Activated gamma-delta T cell treated with Interleukin-2 at 50 U/mL for 16 hours (primary cell): ENCODE data around the gene PCNT.
"Not testable (repeated sequence)": the region's sequence is repeated elsewhere in the genome, so short reads cannot be mapped to it uniquely, and the experiment has no call there.

Experiments used
- DNase-seq: peaks from one replicate; pipeline ENCODE4 v3.0.0-alpha.2; 2020

Gene PCNT

GRCh38 chr21:46388896-46389295 is 64.9 kb downstream of the PCNT start:
- no peak for DNase-seq

- no peak for DNase-seq
Observed at GRCh38 chr21:46390603-46391545, 66.9 kb downstream of the PCNT start.

DNA sequence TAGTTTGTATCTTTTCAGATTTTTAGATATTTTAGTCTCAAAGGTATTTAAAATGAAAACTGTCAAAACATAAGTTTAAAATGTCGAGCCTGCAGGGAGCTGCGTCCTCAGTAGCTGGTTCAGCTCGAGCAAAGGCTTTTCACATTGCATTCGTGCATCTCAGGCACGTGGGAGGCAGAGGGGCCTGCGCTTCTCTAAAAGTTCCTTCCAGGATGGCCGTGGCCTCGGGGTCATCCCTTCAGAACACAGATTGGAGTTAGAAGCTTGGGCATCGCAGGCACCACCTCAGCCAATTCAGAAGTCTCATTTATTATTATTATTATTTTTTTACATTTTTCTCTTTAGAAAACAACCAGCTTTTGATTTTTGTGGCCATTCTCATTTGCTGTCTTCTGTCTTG is 67.8 kb downstream of the PCNT start:
- no peak for DNase-seq

- DNase-seq: no peak
Observed at GRCh38 chr21:46392921-46393320, 69.0 kb downstream of the PCNT start.

DNA sequence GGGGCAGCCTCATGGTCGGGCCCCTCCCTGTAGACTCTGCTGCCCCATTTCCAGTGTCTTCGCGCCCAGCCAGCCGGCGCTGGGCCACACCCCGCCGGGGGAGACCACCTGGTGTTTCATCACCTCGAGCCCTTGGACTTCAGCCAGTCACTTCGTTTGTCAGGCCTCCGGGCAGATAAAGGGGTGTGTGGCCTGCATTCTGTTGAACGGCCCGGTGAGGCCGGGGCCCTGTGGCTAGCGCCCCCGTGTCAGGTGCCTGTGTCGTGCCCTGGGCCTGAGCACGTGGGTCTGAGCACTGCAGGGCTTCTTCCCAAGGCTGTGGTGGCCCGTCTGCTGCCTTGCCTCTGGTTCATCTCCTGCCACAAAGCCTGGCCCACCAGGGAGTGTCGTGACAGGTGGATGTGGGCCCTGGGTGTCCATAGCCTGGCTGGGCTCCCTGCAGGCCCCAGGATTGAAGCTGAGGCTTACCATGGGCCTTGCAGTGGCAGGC is 69.5 kb downstream of the PCNT start:
- DNase-seq: no peak

DNA sequence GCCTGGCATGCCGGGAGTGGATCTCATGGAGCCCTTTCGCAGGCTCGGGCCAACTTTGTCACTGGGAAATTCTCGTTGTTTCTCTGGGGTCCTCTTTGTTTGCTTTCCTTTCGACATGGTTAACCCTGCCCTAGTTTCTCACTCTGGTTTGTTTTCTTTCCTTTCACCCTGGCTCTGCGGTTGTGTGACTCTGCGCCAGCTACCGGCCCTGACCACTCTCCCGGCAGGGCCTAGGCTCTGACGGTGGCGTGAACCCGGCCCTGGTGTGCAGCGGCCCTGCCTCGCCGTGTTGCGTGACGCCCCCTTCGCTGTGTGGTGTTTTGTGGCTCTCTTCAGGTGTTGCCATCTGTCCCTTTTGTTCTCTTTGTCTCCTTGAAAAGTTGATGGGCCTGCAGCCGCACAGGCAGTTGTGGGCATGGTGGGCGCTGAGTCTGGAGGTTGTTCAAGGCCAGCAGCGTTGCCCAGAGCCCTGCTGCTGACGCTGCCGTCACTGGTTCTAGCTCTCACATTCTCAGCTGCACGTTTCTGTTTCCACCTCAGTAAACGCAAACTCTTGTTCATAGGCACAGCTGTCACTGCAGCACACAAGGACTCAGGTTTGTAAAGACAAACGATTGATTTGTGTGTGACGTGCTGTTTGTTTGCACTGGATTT is 70.1 kb downstream of the PCNT start:
- no peak for DNase-seq

GRCh38 chr21:46394595-46395104 is 70.7 kb downstream of the PCNT start:
- no peak for DNase-seq

- no peak for DNase-seq
Observed at GRCh38 chr21:46397211-46397905, 73.4 kb downstream of the PCNT start.

- no peak for DNase-seq
Observed at GRCh38 chr21:46397993-46398392, 74.0 kb downstream of the PCNT start.

DNA sequence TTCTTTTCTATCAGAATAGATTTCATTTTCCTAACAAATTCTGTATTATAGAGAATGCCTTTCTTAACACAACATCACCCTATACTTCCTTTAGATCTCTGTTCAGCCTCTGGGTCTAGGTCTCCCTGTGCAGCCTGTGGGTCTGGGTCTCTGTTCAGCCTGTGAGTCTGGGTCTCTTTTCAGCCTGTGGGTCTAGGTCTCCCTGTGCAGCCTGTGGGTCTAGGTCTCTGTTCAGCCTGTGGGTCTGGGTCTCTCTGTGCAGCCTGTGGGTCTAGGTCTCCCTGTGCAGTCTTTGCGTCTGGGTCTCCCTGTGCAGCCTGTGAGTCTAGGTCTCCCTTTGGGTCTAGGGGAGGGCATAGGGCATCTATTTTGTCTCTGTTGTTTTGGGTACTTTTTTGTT is 75.2 kb downstream of the PCNT start:
- DNase-seq: no peak

DNA sequence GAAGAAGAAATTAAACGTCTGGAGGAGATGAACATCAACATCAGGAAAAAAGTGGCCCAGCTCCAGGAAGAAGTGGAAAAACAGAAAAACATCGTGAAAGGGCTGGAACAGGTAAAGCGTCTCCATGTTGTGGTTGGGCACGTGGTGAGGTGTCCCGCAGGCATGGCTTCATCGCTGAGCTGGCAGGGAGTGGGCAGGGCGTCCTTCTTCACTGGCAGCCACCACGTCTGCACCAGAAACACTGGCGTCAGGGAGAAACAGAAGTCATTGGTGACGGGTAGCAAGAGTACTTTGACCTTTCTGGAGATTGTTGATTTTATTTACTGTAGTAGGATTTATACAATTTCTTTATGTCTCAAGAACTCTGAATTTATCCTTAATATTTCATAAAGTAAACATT is 75.7 kb downstream of the PCNT start:
- no peak for DNase-seq

GRCh38 chr21:46401186-46401910 is 77.4 kb downstream of the PCNT start:
- DNase-seq: no peak

GRCh38 chr21:46402421-46402820 is 78.5 kb downstream of the PCNT start:
- no peak for DNase-seq

DNA sequence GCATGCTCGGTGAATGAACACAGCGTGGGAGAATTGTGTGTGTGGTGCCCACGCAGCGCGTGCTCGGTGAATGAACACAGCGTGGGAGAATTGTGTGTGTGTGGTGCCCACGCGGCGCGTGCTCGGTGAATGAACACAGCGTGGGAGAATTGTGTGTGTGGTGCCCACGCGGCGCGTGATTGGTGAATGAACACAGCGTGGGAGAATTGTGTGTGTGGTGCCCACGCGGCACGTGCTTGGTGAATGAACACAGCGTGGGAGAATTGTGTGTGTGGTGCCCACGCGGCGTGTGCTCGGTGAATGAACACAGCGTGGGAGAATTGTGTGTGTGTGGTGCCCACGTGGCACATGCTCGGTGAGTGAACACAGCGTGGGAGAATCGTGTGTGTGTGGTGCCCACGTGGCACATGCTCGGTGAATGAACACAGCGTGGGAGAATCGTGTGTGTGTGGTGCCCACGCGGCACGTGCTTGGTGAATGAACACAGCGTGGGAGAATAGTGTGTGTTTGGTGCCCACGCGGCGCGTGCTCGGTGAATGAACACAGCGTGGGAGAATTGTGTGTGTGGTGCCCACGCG is 79.4 kb downstream of the PCNT start:
- not testable (repeated sequence) for DNase-seq

DNA sequence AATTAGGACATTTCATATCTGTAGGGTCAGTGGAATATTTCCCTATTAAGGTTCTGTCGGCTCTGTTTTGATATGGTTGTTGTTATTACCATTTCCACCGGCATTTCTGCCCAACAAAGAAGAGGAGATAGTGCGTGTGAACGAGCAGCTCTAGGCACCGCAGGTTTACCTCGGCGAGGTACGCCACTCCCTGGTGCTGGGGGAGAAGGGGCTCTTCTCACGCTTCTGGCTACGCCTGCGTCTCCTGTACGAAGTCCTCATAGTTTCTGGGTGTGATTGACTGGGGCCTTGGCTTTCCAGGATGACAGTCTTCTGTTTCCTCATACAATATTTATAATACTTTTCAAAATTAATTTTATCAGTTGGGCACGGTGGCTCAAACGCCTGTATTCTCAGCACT is 80.3 kb downstream of the PCNT start:
- DNase-seq: no peak

- DNase-seq: no peak
Observed at GRCh38 chr21:46406001-46406400, 82.0 kb downstream of the PCNT start.

- no peak for DNase-seq
Observed at GRCh38 chr21:46409641-46410406, 85.9 kb downstream of the PCNT start.

DNA sequence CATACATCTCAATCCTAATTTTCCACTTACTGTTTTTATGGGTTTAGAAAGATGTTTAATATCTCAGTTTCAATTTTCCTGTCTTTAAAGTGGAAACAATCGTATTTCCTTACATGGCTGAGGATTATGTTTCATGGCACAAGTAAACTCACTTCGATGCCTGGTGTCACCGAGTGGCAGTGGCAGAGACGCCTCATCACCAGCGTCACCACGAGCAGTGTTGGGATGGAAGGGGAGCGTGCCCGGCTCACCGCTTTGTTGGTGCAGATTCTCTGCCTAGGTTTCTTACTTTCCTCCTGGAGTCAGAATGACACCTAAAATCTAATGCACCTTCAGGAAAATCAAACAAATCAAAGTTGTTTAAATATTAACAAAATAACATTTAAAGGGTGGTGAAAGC is 86.6 kb downstream of the PCNT start:
- no peak for DNase-seq

- no peak for DNase-seq
Observed at GRCh38 chr21:46411236-46411635, 87.3 kb downstream of the PCNT start.

DNA sequence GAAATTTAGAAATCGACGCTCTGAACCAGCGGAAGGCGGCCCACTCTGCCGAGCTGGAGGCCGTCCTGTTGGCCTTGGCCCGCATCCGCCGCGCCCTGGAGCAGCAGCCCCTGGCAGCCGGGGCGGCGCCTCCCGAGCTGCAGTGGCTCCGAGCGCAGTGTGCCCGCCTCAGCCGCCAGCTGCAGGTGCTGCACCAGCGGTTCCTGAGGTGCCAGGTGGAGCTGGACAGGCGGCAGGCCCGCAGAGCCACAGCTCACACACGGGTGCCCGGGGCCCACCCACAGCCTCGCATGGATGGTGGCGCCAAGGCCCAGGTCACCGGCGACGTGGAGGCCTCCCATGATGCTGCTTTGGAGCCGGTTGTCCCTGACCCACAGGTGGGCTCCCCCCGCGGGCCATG is 87.7 kb downstream of the PCNT start:
- DNase-seq: no peak
